ENCODE measurements around the gene TRAF3IP1. TPM values are rescaled to one million over a fixed set of nuclear protein-coding genes. Genes with fewer than 3 reads are reported as not detected.
"Not testable (repeated sequence)": the region's sequence is repeated elsewhere in the genome, so short reads cannot be mapped to it uniquely, and the experiment has no call there.

Gene TRAF3IP1
- total and polyA plus RNA-seq, 2 of the 13 experiments (the other 11 are each of a cell fraction or from before 2014, with no cell fraction given) = 4.1 to 12.9 TPM

- TF ChIP-seq ZFP37 (CRISPR knock-in tag; IDR thresholded peaks at IDR 0.05; ENCODE audit: borderline replicate concordance) = no peak
Observed at GRCh38 chr2:238271061-238271554, 49.2 kb upstream of the TRAF3IP1 start (continued).

- DNase-seq (ENCODE audit: low spot score); in situ Hi-C loops (cut with HindIII; ENCODE audit: extremely low pct_ligation_motif_present, low pct_unique_long_range_greater_than_20kb); H3K4me3 ChIP-seq (replicated peaks in 1 of 3; ENCODE audit: insufficient read depth in 1 of 3, low read depth in 2 of 3, low read length in 3 of 3); ATAC-seq; CTCF ChIA-PET (ENCODE audit: low intra/inter-chr PET ratio, low total read pairs); H3K27me3 ChIP-seq (ENCODE audit: control insufficient read depth in 1 of 2, insufficient read depth in 2 of 2, low read length in 2 of 2); H3K79me2 ChIP-seq (ENCODE audit: insufficient read depth, low read length); H3K27ac ChIP-seq (ENCODE audit: extremely low read length, insufficient read depth, low read length); H3K9me3 ChIP-seq (ENCODE audit: low read length); BruUV-seq (replicated peaks); intact Hi-C loops (cut with micrococcal nuclease; ENCODE audit: unreplicated experiment); H3K4me2 ChIP-seq (ENCODE audit: low read depth, low read length); H4K20me1 ChIP-seq (ENCODE audit: insufficient read depth, low read length); H2AFZ ChIP-seq (ENCODE audit: low read length); H3K9ac ChIP-seq (ENCODE audit: insufficient read depth, low read depth, low read length): not testable (repeated sequence)
- FAIRE-seq = peak; percentile 15
- peaks cover 55 to 90% of the 10 kb centered on the region in 2 experiments for H3K36me3 ChIP-seq (replicated peaks in 1 of 2; ENCODE audit: control insufficient read depth in 1 of 2, insufficient read depth in 2 of 2, low read length in 2 of 2)
- WGBS (ENCODE audit: low lambda C conversion rate) = 81% methylated on average over 8 of the region's 8 CpGs
- H3K4me1 ChIP-seq (ENCODE audit: insufficient read depth, low read length) = peaks cover 22% of the 10 kb centered on the region
- POLR2A ChIA-PET = interaction anchor here (0.7 kb wide), 1 partner anchor 13 kb away, joined by 3 read pairs; no protein-coding TSS in a partner anchor
Observed at GRCh38 chr2:238271686-238272085, 48.6 kb upstream of the TRAF3IP1 start.

GRCh38 chr2:238272156-238272555, 48.2 kb upstream of the TRAF3IP1 start:
- POLR2A ChIA-PET = no interaction called here
- H3K27ac ChIP-seq (ENCODE audit: extremely low read length, insufficient read depth, low read length) = no peak overlapping the region
- H3K4me3 ChIP-seq (replicated peaks in 1 of 3; ENCODE audit: insufficient read depth in 1 of 3, low read depth in 2 of 3, low read length in 3 of 3) = no peak overlapping the region
- H3K36me3 ChIP-seq (replicated peaks in 1 of 2; ENCODE audit: control insufficient read depth in 1 of 2, insufficient read depth in 2 of 2, low read length in 2 of 2) = peaks cover 56 to 92% of the 10 kb centered on the region in 2 experiments
- DNase-seq (ENCODE audit: low spot score) (no peak), FAIRE-seq (no peak), ATAC-seq (no peak)
- H3K79me2 ChIP-seq (ENCODE audit: insufficient read depth, low read length) = no peaks in the 10 kb centered on the region
- no peak overlapping the region for H3K4me2 ChIP-seq (ENCODE audit: low read depth, low read length)
- 98% methylated on average over 4 of the region's 4 CpGs for WGBS (ENCODE audit: low lambda C conversion rate)
- H3K27me3 ChIP-seq (ENCODE audit: control insufficient read depth in 1 of 2, insufficient read depth in 2 of 2, low read length in 2 of 2) = no peaks in the 10 kb centered on the region
- no peak overlapping the region for H3K9ac ChIP-seq (ENCODE audit: insufficient read depth, low read depth, low read length)
- H2AFZ ChIP-seq (ENCODE audit: low read length) = no peak overlapping the region
- CTCF ChIA-PET (ENCODE audit: low intra/inter-chr PET ratio, low total read pairs) = no interaction called here
- no peaks in the 10 kb centered on the region for H3K9me3 ChIP-seq (ENCODE audit: low read length)
- H4K20me1 ChIP-seq (ENCODE audit: insufficient read depth, low read length) = no peaks in the 10 kb centered on the region
- in situ Hi-C loops (cut with HindIII; ENCODE audit: extremely low pct_ligation_motif_present, low pct_unique_long_range_greater_than_20kb) = no loop called here
- no TSS peak for BruUV-seq (replicated peaks)
- H3K4me1 ChIP-seq (ENCODE audit: insufficient read depth, low read length) = peaks cover 22% of the 10 kb centered on the region
- intact Hi-C loops (cut with micrococcal nuclease; ENCODE audit: unreplicated experiment) = no loop called here
- TF ChIP-seq IKZF4 (CRISPR knock-in tag; IDR thresholded peaks at IDR 0.05; ENCODE audit: borderline replicate concordance, low read depth, not compliant biosample characterization) = no peak
- no peak for TF ChIP-seq ZBTB38 (CRISPR knock-in tag; IDR thresholded peaks at IDR 0.05)
- TF ChIP-seq ETV5 (CRISPR knock-in tag; IDR thresholded peaks at IDR 0.05; ENCODE audit: borderline replicate concordance) = no peak
- no peak for TF ChIP-seq ZNF12 (CRISPR knock-in tag; IDR thresholded peaks at IDR 0.05)
- no peak for TF ChIP-seq TAF1 (CRISPR knock-in tag; IDR thresholded peaks at IDR 0.05)
- no peak for TF ChIP-seq ZGPAT (CRISPR knock-in tag; IDR thresholded peaks at IDR 0.05)
- no peak for TF ChIP-seq RARA (CRISPR knock-in tag; IDR thresholded peaks at IDR 0.05)
- TF ChIP-seq PCBP2 (optimal IDR thresholded peaks at IDR 0.05; ENCODE audit: low read depth, low read length, poor library complexity, severe bottlenecking) = no peak
- no peak for TF ChIP-seq ZNF557 (CRISPR knock-in tag; IDR thresholded peaks at IDR 0.05)
- TF ChIP-seq CERS6 (CRISPR knock-in tag; IDR thresholded peaks at IDR 0.05) = no peak
- TF ChIP-seq KLF11 (CRISPR knock-in tag; IDR thresholded peaks at IDR 0.05) = no peak
- no peak for TF ChIP-seq GABPB1 (CRISPR knock-in tag; IDR thresholded peaks at IDR 0.05)
- no peak for TF ChIP-seq ZNF513 (CRISPR knock-in tag; conservative IDR thresholded peaks at IDR 0.05)
